ENCODE measurements around the gene RHOC. TPM values are rescaled to one million over a fixed set of nuclear protein-coding genes. Genes with fewer than 3 reads are reported as not detected.

The RHOC gene
- total and polyA plus RNA-seq, 2 experiments from 2014 or later = 65.4 to 76.7 TPM

GRCh38 chr1:112708002-112708448 lies 1.1 kb upstream of the RHOC start:
- H3K36me3 Mint-ChIP-seq (ENCODE audit: low read depth) = peaks cover 14% of the 10 kb centered on the region
- TF ChIP-seq POLR2AphosphoS5 (IDR thresholded peaks at IDR 0.05; ENCODE audit: low read depth) = no peak
- no peak for TF ChIP-seq EZH2phosphoT487 (IDR thresholded peaks at IDR 0.05; ENCODE audit: unreplicated experiment)
- no peak for TF ChIP-seq STAT1 (IDR thresholded peaks at IDR 0.05; ENCODE audit: unreplicated experiment)
- TF ChIP-seq CREB1 (CRISPR knock-in tag; IDR thresholded peaks at IDR 0.05; ENCODE audit: low read depth) = no peak
- no peak for TF ChIP-seq ZNF114 (CRISPR knock-in tag; IDR thresholded peaks at IDR 0.05)
- Histone ChIP-seq H3K27ac (ENCODE audit: low read depth) (no peak overlapping the region), H3K4me1 (ENCODE audit: insufficient read depth) (peaks cover 53% of the 10 kb centered on the region), H3K79me2 (replicated peaks; ENCODE audit: insufficient read depth) (peaks cover 10% of the 10 kb centered on the region; the same call in 1 of the 2 replicates), H4K20me1 (replicated peaks; ENCODE audit: insufficient read depth) (peaks cover 11% of the 10 kb centered on the region; the same call in 1 of the 2 replicates), H3K36me3 (ENCODE audit: insufficient read depth) (peaks cover 2% of the 10 kb centered on the region; the same call in 1 of the 2 replicates), H3K4me2 (peak overlapping the region; percentile 76), H3K4me3 (peak overlapping the region; percentile 92), H3K9me2 (ENCODE audit: insufficient read depth) (no peaks in the 10 kb centered on the region), H3F3A (replicated peaks; ENCODE audit: low read depth) (peaks cover 9% of the 10 kb centered on the region; the same call in 1 of the 2 replicates), H2AFZ (no peak overlapping the region), H3K27me3 (ENCODE audit: insufficient read depth) (peaks cover 31% of the 10 kb centered on the region)
- peak overlapping the region; percentile 74 for H3K4me3 Mint-ChIP-seq
- ATAC-seq (no peak), DNase-seq (ENCODE audit: low spot score) (no peak)
- H3K27ac Mint-ChIP-seq = no peak overlapping the region
- H3K27me3 Mint-ChIP-seq (ENCODE audit: insufficient read depth, low read depth, poor library complexity) = peaks cover 36% of the 10 kb centered on the region
- H3K4me1 Mint-ChIP-seq = peaks cover 64% of the 10 kb centered on the region
- H3K9me3 Mint-ChIP-seq = no peaks in the 10 kb centered on the region; the same call in 2 of the 3 replicates

- H3K27ac ChIP-seq (ENCODE audit: low read depth) = no peak overlapping the region
- peaks cover 4% of the 10 kb centered on the region; the same call in 1 of the 2 replicates for H3K36me3 ChIP-seq (ENCODE audit: insufficient read depth)
- Mint-ChIP-seq H3K36me3 (ENCODE audit: low read depth) (peaks cover 18% of the 10 kb centered on the region), H3K4me1 (peaks cover 64% of the 10 kb centered on the region), H3K27me3 (ENCODE audit: insufficient read depth, low read depth, poor library complexity) (peaks cover 37% of the 10 kb centered on the region), H3K27ac (no peak overlapping the region), H3K9me3 (no peaks in the 10 kb centered on the region; the same call in 2 of the 3 replicates), H3K4me3 (peak overlapping the region; percentile 74)
- H3F3A ChIP-seq (replicated peaks; ENCODE audit: low read depth) = peaks cover 9% of the 10 kb centered on the region; the same call in 1 of the 2 replicates
- H3K4me1 ChIP-seq (ENCODE audit: insufficient read depth) = peaks cover 51% of the 10 kb centered on the region
- H3K9me2 ChIP-seq (ENCODE audit: insufficient read depth) = no peaks in the 10 kb centered on the region
- peak overlapping the region; percentile 76 for H3K4me2 ChIP-seq
- peak; percentile 70 to 93 for TF ChIP-seq CTCF (conservative IDR thresholded peaks at IDR 0.05; ENCODE audit: low read depth in 2 of 2)
- no peak; the same call in none of the 2 replicates for TF ChIP-seq POLR2AphosphoS5 (IDR thresholded peaks at IDR 0.05; ENCODE audit: low read depth)
- peak; percentile 96 for DNase-seq (ENCODE audit: low spot score)
- H3K4me3 ChIP-seq = peak overlapping the region; percentile 92
- H4K20me1 ChIP-seq (replicated peaks; ENCODE audit: insufficient read depth) = peaks cover 11% of the 10 kb centered on the region; the same call in 1 of the 2 replicates
- peaks cover 35% of the 10 kb centered on the region for H3K27me3 ChIP-seq (ENCODE audit: insufficient read depth)
- peak; percentile 59 for ATAC-seq
- H3K79me2 ChIP-seq (replicated peaks; ENCODE audit: insufficient read depth) = peaks cover 10% of the 10 kb centered on the region; the same call in 1 of the 2 replicates
- peak overlapping the region; percentile 65; the same call in 1 of the 2 replicates for H2AFZ ChIP-seq
These were observed 484 bp upstream of the RHOC start for GRCh38 chr1:112707221-112708001.

Data from GM23338 (cell line).